ENCODE measurements around the gene MPRIP. TPM values are rescaled to one million over a fixed set of nuclear protein-coding genes. Genes with fewer than 3 reads are reported as not detected.
A peak's percentile ranks its signal among the peaks of the same experiment; 100 is the strongest.

Gene MPRIP
- total RNA-seq, 1 donor from 2014 or later = 423 TPM

DNA sequence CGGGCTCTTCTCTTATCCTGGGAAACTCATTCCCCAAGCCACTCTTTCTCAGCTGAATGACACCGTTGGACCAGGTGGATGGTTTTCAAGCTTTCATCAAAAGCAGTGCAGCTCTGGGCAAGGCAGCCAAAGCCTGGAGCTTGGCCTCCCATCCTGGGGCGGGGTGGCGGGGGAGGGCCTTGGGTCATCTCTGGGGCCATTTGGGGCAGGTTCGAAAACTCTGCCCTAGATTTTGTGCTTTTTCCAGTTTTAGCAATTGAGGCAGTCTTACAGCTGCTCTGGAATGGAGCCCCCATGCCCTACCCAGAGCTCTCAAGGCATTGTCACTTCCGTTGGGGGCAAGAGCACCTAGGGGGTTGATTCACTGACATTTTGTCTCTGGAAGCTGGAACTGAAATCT is 9.1 kb downstream of the MPRIP start:
- peak; percentile 35 for DNase-seq (ENCODE audit: low spot score)

- DNase-seq (ENCODE audit: low spot score) = peak; percentile 43
These were observed 9.7 kb downstream of the MPRIP start for GRCh38 chr17:17051791-17052461.

- peak; percentile 49 for DNase-seq (ENCODE audit: low spot score)
These were observed 10.4 kb downstream of the MPRIP start for GRCh38 chr17:17052462-17053221.

- DNase-seq (ENCODE audit: low spot score) = peak; percentile 32
These were observed 11.5 kb downstream of the MPRIP start for GRCh38 chr17:17053446-17054379.

DNA sequence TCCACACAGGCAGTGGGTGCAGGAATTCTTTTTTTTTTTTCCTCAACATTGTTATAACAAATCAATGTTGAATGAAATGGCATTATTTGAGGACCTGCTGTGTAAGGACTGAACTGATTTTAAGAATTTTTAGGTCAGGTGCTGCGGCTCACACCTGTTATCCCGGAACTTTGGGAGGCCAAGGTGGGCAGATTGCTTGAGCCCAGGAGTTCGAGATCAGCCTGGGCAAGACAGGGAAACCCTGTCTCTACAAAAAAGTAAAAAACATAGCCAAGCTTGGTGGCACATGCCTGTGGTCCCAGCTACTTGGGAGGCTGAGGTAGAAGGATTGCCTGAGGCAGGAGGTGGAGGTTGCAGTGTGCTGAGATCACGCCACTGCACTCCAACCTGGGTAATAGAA is 12.4 kb downstream of the MPRIP start:
- peak; percentile 10 for DNase-seq (ENCODE audit: low spot score)

DNA sequence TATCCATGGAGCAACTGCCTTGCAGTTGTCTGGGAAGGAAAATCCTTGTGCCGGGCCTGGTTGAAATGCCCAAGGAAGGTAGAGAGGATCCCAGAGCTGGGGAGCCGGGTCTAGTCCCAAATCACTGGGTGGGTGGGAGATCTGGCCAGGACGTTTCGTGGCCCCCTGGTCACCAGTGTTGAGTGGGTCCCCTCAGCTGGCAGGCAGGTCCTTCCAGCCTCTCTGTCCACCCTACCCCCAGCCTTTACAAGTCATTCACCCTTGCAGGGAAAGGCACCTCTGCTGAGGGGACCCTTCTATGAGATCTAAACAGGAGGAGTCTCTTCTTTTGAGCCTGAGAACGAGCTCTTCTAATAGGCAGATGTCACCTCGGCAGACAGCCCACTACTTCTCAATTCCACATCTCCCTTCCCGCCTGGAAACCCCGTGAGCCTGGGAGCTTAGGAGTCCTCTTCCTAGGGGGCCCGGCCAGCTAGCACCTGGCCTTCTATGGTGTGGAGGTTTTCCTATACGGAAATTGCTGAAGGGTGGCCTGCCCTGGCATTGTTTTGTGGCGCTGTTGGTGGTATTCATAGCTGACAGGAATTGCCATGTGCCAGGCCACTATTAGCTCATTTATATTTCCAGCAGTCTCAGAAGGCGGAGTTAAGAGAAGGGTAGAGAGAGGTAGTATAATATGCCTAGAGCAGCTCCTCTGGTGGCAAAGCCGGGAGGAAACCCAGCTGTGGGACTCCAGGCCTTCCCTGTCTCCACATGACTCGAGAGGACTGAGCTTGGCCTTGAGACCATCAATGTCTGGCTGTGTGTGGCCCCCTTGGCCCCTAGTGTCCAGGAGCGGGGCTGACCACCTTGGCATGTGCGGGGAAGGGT is 13.3 kb downstream of the MPRIP start:
- DNase-seq (ENCODE audit: low spot score) = peak; percentile 41

GRCh38 chr17:17056156-17056539 is 13.9 kb downstream of the MPRIP start:
- DNase-seq (ENCODE audit: low spot score) = no peak

- DNase-seq (ENCODE audit: low spot score) = no peak
These were observed 14.8 kb downstream of the MPRIP start for GRCh38 chr17:17057057-17057551.

DNA sequence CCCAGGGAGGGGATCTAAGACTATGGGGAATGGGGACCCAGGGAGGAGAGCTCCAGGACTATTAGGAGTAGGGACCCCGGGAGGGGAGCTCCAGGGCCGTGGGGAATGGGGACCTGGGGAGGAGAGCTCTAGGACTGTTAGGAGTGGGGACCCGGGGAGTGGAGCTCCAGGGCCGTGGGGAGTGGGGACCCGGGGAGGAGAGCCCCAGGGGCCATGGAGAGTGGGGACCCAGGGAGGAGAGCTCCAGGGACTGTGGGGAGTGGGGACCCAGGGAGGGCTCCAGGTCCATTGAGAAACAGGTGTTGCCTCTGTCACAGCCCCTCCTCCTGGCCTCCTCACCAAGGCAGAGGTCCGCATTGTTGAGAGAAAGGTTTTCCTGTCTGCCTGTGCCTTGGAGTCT is 16.0 kb downstream of the MPRIP start:
- DNase-seq (ENCODE audit: low spot score) = no peak

- no peak for DNase-seq (ENCODE audit: low spot score)
These were observed 17.1 kb downstream of the MPRIP start for GRCh38 chr17:17059301-17059890.

- no peak for DNase-seq (ENCODE audit: low spot score)
These were observed 18.0 kb downstream of the MPRIP start for GRCh38 chr17:17060001-17060922.

- DNase-seq (ENCODE audit: low spot score) = no peak
These were observed 18.7 kb downstream of the MPRIP start for GRCh38 chr17:17060930-17061329.

- no peak for DNase-seq (ENCODE audit: low spot score)
These were observed 19.3 kb downstream of the MPRIP start for GRCh38 chr17:17061516-17061915.

DNA sequence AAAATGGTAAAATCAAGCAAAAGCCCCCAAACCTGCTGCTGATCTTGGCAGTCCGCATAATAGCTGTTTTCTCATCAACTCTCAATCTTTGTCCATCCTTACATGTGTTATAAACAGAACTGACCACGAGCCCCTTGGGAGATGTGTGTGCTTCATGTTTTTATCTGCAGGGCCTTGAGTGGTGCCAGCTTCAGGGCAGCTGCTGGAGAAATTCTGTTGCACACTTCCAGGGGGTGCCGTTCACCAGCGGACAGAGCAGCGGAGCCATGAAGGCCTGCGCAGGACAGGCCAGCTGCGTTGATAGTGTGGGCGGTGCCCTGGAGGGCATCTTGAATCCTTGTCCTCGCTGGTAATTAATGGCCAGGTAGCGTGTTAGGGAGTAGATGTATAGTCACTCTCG is 20.1 kb downstream of the MPRIP start:
- no peak for DNase-seq (ENCODE audit: low spot score)

DNA sequence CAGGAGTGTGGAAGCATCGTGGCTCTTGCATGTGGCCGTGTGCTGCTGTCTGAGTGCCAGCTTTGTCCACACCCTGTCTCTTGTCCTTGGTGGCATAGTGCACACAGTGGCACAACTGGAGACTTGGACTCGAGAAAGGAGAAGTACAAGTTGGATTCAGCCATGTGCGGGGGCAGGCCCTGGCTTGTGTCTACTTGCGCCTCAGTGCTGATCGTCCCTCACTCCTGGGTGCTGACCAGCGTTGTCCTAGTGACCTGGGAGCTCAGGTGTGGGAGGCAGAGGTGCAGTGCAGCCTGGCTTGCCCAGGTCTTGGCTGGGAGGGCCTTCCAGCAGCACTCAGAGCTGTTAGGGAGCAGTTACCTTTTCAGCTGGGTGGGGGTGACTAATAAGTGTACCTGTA is 20.6 kb downstream of the MPRIP start:
- no peak for DNase-seq (ENCODE audit: low spot score)

GRCh38 chr17:17063546-17064122 is 21.4 kb downstream of the MPRIP start:
- no peak for DNase-seq (ENCODE audit: low spot score)

GRCh38 chr17:17064322-17064721 is 22.1 kb downstream of the MPRIP start:
- DNase-seq (ENCODE audit: low spot score) = no peak

DNA sequence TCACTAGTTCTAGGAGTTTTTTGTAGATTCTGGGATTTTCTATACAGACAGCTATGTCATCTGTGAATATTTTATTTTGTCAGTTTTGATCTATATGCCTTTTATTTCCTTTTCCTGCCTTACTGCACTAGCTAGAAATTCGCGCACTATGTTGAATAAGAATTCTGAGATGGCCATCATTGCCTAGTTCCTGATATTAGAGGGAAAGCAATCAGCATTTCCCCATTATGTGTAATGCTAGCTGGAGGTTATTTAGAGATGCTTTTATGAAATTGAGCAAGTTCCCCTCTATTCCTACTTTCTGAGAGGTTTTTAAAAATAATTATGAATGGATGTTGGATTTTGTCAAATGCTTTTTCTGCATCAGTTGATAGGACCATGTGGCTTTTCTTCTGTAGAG is 23.8 kb downstream of the MPRIP start:
- DNase-seq (ENCODE audit: low spot score) = no peak

GRCh38 chr17:17067257-17067656 is 25.0 kb downstream of the MPRIP start:
- DNase-seq (ENCODE audit: low spot score) = no peak

Data from ureter (tissue), 1 donor.